GM12872 (cell line): ENCODE results near the gene SORCS2.

Experiments used
- CTCF ChIP-seq: IDR thresholded peaks from 3 replicates; pipeline ENCODE4 v1.5.1; 2011; ENCODE audit warnings: low read depth, mild to moderate bottlenecking, low read length, moderate library complexity; ENCODE audit not compliant: insufficient read depth

SORCS2 gene

GRCh38 chr4:7253341-7253700 lies 61.0 kb downstream of the SORCS2 start:
- TF ChIP-seq CTCF = no peak

GRCh38 chr4:7253837-7254236 lies 61.5 kb downstream of the SORCS2 start:
- no peak for TF ChIP-seq CTCF

- no peak for TF ChIP-seq CTCF
Observed at GRCh38 chr4:7254736-7255487, 62.6 kb downstream of the SORCS2 start.

GRCh38 chr4:7255488-7255881 lies 63.1 kb downstream of the SORCS2 start:
- no peak for TF ChIP-seq CTCF

GRCh38 chr4:7255996-7256395 lies 63.7 kb downstream of the SORCS2 start:
- no peak for TF ChIP-seq CTCF

- no peak for TF ChIP-seq CTCF
Observed at GRCh38 chr4:7256984-7257810, 64.9 kb downstream of the SORCS2 start.

GRCh38 chr4:7259039-7259438 lies 66.7 kb downstream of the SORCS2 start:
- TF ChIP-seq CTCF = no peak
